Epithelial cell of alveolus of lung (primary cell): Measurements from ENCODE around the gene KIR2DL3. TPM values are rescaled to one million over a fixed set of nuclear protein-coding genes. Genes with fewer than 3 reads are reported as not detected.

Experiments used
- total RNA-seq: library from RNA; depleted of rRNA; stranded (reverse); fragments of >200 nt; gene quantifications from 2 replicates; pipeline ENCODE4 v1.2.1, GENCODE V29; 2015

Gene KIR2DL3
- not detected in 2 replicates for total RNA-seq

GRCh38 chr19:54738306-54738705 is at the start of gene KIR2DL3:
Gene KIR2DL3, plus strand, starts transcription at chr19:54738513. Its CDS starts 33 bp downstream, at chr19:54738546.

GRCh38 chr19:54724142-54724541 is 14.2 kb upstream of the KIR2DL3 start, which contains the start of gene KIR3DL3:
Gene KIR3DL3, plus strand, starts transcription at chr19:54724442. Its CDS starts 55 bp downstream, at chr19:54724497.

DNA sequence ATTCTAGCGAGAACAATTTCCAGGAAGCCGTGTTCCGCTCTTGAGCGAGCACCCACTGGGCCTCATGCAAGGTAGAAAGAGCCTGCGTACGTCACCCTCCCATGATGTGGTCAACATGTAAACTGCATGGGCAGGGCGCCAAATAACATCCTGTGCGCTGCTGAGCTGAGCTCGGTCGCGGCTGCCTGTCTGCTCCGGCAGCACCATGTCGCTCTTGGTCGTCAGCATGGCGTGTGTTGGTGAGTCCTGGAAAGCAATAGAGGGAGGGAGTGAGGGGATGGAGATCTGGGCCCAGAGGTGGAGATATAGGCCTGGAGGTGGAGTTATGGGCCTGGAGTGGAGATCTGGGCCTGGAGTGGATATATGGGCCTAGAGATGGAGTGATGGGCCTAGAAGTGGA is 31.3 kb downstream of the KIR2DL3 start, which contains the start of gene KIR2DL1:
Gene KIR2DL1 (plus strand): TSS at position 148 of the 400 bp plus-strand sequence. CDS start 58 bp downstream, at position 206.

Other genes with a start within 250 kb of the KIR2DL3 start
- not detected in 2 replicates for gene LAIR2, start 235.7 kb upstream of the KIR2DL3 start, total RNA-seq
- not detected in 2 replicates for gene LILRA2, start 164.7 kb upstream of the KIR2DL3 start, total RNA-seq
- not detected in 2 replicates for gene LILRA1, start 144.9 kb upstream of the KIR2DL3 start, total RNA-seq
- gene LILRB1, start 108.0 kb upstream of the KIR2DL3 start, total RNA-seq = not detected in 2 replicates
- gene LILRB4, start 75.5 kb upstream of the KIR2DL3 start, total RNA-seq = not detected in 2 replicates
- gene KIR3DL3, start 14.1 kb upstream of the KIR2DL3 start, total RNA-seq = not detected in 2 replicates
- gene KIR2DL1, start 31.3 kb downstream of the KIR2DL3 start, total RNA-seq = not detected in 2 replicates
- not detected in 2 replicates for gene KIR2DL4, start 65.1 kb downstream of the KIR2DL3 start, total RNA-seq
- not detected in 2 replicates for gene KIR3DL1, start 78.0 kb downstream of the KIR2DL3 start, total RNA-seq
- gene KIR2DS4, start 94.2 kb downstream of the KIR2DL3 start, total RNA-seq = not detected in 2 replicates
- gene KIR3DL2, start 111.9 kb downstream of the KIR2DL3 start, total RNA-seq = not detected in 2 replicates
- gene FCAR, start 135.7 kb downstream of the KIR2DL3 start, total RNA-seq = not detected in 2 replicates
- not detected in 2 replicates for gene NCR1, start 167.6 kb downstream of the KIR2DL3 start, total RNA-seq
- gene NLRP7, start 209.0 kb downstream of the KIR2DL3 start, total RNA-seq = not detected in 2 replicates
- 1.9 TPM in 1 of 2 replicates, not detected in the other for gene NLRP2, start 227.9 kb downstream of the KIR2DL3 start, total RNA-seq